ENCODE measurements around the gene DNAJB9.

Gene DNAJB9

DNA sequence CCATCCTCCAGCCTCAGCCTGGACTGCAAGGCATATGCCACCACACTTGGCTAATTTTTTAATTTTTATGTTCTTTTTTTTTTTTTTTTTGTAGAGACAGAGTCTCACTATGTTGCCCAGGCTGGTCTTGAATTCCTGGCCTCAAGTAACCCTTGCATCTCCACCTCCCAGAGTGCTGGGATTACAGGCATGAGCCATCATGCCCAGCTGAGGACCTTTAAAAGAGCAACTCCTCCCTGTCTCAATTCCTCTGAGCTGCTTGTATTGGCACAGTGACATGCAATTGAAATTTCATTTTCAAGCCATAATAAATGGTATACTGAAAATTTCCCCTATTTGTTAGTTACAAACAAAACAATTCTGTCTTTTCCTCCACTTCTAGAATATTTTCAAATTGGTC lies 19.5 kb downstream of the DNAJB9 start:
- Histone ChIP-seq H3K9me2 (replicated peaks; ENCODE audit: insufficient read depth, low read length) (no peaks in the 10 kb centered on the region), H3K36me3 (ENCODE audit: low read length) (no peaks in the 10 kb centered on the region), H3K27me3 (ENCODE audit: low read length) (no peaks in the 10 kb centered on the region), H3K27ac (ENCODE audit: low read depth, low read length) (no peak overlapping the region), H3F3A (ENCODE audit: insufficient read depth) (no peaks in the 10 kb centered on the region), H3K4me3 (ENCODE audit: insufficient read depth, low read length, poor library complexity, severe bottlenecking) (no peak overlapping the region), H4K20me1 (ENCODE audit: low read depth, low read length) (no peaks in the 10 kb centered on the region), H3K9ac (ENCODE audit: low read length) (no peak overlapping the region), H2AFZ (ENCODE audit: low read depth, low read length, severe bottlenecking) (no peak overlapping the region), H3K4me2 (ENCODE audit: low read depth, low read length, poor library complexity, severe bottlenecking) (no peak overlapping the region), H3K9me3 (ENCODE audit: insufficient read depth, low read length) (no peaks in the 10 kb centered on the region), H3K79me2 (ENCODE audit: insufficient read depth, low read length) (no peaks in the 10 kb centered on the region)
- TF ChIP-seq EZH2phosphoT487 (conservative IDR thresholded peaks at IDR 0.05; ENCODE audit: low read length) = no peak
- TF ChIP-seq CTCF (IDR thresholded peaks at IDR 0.05; ENCODE audit: insufficient read depth, low read length, poor library complexity, severe bottlenecking) = no peak

GRCh38 chr7:108589874-108590273 lies 20.2 kb downstream of the DNAJB9 start:
- Histone ChIP-seq H3K27me3 (ENCODE audit: low read length) (no peaks in the 10 kb centered on the region), H3K4me2 (ENCODE audit: low read depth, low read length, poor library complexity, severe bottlenecking) (no peak overlapping the region), H3K4me3 (ENCODE audit: insufficient read depth, low read length, poor library complexity, severe bottlenecking) (no peak overlapping the region), H3K9ac (ENCODE audit: low read length) (no peak overlapping the region), H3K79me2 (ENCODE audit: insufficient read depth, low read length) (no peaks in the 10 kb centered on the region), H2AFZ (ENCODE audit: low read depth, low read length, severe bottlenecking) (no peak overlapping the region), H3F3A (ENCODE audit: insufficient read depth) (no peaks in the 10 kb centered on the region), H3K9me3 (ENCODE audit: insufficient read depth, low read length) (no peaks in the 10 kb centered on the region), H4K20me1 (ENCODE audit: low read depth, low read length) (no peaks in the 10 kb centered on the region), H3K27ac (ENCODE audit: low read depth, low read length) (no peak overlapping the region), H3K9me2 (replicated peaks; ENCODE audit: insufficient read depth, low read length) (no peaks in the 10 kb centered on the region), H3K36me3 (ENCODE audit: low read length) (no peaks in the 10 kb centered on the region)
- no peak for TF ChIP-seq EZH2phosphoT487 (conservative IDR thresholded peaks at IDR 0.05; ENCODE audit: low read length)
- no peak for TF ChIP-seq CTCF (IDR thresholded peaks at IDR 0.05; ENCODE audit: insufficient read depth, low read length, poor library complexity, severe bottlenecking)

- Histone ChIP-seq H4K20me1 (ENCODE audit: low read depth, low read length) (no peaks in the 10 kb centered on the region), H3K36me3 (ENCODE audit: low read length) (no peaks in the 10 kb centered on the region), H3K4me3 (ENCODE audit: insufficient read depth, low read length, poor library complexity, severe bottlenecking) (no peak overlapping the region), H3K79me2 (ENCODE audit: insufficient read depth, low read length) (no peaks in the 10 kb centered on the region), H3K27ac (ENCODE audit: low read depth, low read length) (no peak overlapping the region), H3K9ac (ENCODE audit: low read length) (no peak overlapping the region), H3F3A (ENCODE audit: insufficient read depth) (no peaks in the 10 kb centered on the region), H3K4me2 (ENCODE audit: low read depth, low read length, poor library complexity, severe bottlenecking) (no peak overlapping the region), H2AFZ (ENCODE audit: low read depth, low read length, severe bottlenecking) (no peak overlapping the region), H3K27me3 (ENCODE audit: low read length) (no peaks in the 10 kb centered on the region), H3K9me3 (ENCODE audit: insufficient read depth, low read length) (no peaks in the 10 kb centered on the region), H3K9me2 (replicated peaks; ENCODE audit: insufficient read depth, low read length) (no peaks in the 10 kb centered on the region)
- no peak for TF ChIP-seq CTCF (IDR thresholded peaks at IDR 0.05; ENCODE audit: insufficient read depth, low read length, poor library complexity, severe bottlenecking)
- no peak for TF ChIP-seq EZH2phosphoT487 (conservative IDR thresholded peaks at IDR 0.05; ENCODE audit: low read length)
Measured at GRCh38 chr7:108590606-108591005, 20.9 kb downstream of the DNAJB9 start.

Data from SU-DHL-6 (cell line).